HG02588 (cell line): ENCODE measurements around the gene TMEM139.
"Not testable (repeated sequence)": the region's sequence is repeated elsewhere in the genome, so short reads cannot be mapped to it uniquely, and the experiment has no call there.

ENCODE experiments used
- ATAC-seq: cut with Tn5 transposase; IDR thresholded peaks from one replicate; pipeline ENCODE4 v1.9.1; 2021; ENCODE audit warnings: mild to moderate bottlenecking, moderate library complexity; ENCODE audit not compliant: unreplicated experiment

Gene TMEM139

DNA sequence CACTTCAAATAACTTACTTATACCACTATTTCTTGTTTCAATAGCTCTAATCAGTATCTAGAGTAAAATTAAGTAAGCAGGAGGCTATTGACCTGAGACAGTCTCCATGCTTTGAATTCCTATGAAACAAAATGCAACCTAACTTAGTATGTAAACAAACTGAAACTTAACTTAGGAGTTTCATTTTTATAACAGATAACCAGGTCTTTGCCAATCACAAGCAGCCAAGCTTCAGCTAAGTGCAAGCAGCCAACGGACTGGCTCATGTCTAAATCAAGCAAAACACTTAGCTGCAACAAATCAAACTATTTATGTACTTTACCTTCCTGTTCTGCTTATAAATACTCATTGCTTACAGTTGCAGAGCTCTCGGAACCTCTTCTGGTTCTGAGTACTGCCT is 25.9 kb upstream of the TMEM139 start:
- peak; percentile 32 for ATAC-seq

DNA sequence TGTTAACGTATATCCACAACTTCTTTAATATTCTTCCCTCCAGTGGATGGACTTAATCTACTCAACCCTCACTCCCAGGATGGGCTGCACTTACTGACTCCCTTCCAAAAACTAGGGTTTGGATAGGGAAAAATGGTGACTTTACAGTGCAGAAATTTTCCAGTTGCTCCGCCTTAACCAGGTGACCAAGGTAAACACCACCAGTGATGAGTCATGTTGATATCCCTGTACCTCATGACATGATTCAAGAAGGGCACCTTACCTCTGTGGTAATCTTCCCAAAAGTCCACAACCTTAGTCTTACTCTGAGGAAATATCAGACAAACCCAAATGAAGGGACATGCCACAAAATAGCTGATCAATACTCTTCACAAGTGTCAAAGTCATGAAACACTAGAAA is 25.0 kb upstream of the TMEM139 start:
- no peak for ATAC-seq

- ATAC-seq = no peak
Measured at GRCh38 chr7:143261901-143262300, 22.9 kb upstream of the TMEM139 start.

- peak; percentile 97 for ATAC-seq
Measured at GRCh38 chr7:143263266-143264195, 21.2 kb upstream of the TMEM139 start, which contains the start of gene GSTK1. TSS of gene GSTK1 (plus strand) at chr7:143263441. CDS start at chr7:143263514, 73 bp downstream.

GRCh38 chr7:143264196-143264568 is 20.6 kb upstream of the TMEM139 start:
- not testable (repeated sequence) for ATAC-seq

- ATAC-seq = no peak
Measured at GRCh38 chr7:143265017-143265693, 19.6 kb upstream of the TMEM139 start.

DNA sequence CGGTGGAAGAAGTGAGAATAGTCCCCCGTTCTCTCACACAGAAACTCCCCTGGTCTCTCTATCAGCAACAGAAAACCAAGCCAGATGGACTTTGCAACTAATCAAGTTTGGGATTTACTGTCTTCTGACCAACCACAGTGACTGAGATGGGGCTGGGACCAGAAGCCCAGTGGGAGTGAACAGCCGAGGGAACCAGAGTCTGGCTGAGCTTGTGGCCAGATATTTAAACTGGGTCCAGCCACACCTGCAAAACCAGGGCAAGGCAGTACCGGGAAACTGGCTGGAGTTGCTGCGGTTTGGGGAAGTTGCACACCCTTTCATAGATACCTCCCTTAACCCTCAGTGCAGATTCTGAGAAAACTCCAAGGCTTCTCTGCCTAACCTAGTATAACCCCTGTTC is 15.5 kb upstream of the TMEM139 start:
- no peak for ATAC-seq

DNA sequence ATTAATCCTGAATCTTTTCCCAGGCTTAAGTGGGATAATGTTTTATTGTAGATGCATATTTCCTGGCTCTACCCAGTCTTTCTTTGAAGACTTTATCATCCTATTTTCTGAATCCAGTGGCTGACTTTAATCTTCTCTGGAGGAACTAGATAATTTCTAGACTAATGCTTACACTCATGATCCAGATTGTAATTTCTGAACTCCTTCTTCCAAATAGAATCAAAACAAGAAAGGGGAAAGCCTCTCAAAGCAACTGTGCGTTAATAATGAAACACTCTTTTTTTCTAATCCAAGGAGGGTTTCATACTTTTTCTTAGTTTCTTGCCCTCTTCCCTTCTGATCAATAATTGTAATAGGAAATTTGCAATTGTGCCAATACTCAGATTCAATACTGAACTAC is 13.5 kb upstream of the TMEM139 start:
- no peak for ATAC-seq

DNA sequence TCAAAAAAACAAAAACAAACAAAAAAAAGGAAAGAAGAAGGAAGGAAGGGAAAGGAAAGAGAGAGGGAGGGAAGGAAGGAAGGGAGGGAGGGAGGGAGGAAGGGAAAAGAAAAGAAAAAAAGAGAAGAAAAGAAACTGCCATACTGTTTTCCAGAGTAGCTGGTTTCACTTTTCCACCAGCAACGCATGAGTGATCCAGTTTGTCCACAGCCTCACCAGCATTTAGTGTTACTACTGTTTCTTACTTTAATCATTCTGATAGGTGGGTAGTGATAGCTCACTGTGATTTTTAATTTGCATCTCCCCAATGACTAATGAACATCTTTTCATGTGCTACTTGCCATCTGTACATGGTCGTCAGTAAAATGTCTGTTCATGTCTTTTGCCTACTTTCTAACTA is 11.9 kb upstream of the TMEM139 start:
- no peak for ATAC-seq

GRCh38 chr7:143279186-143280098 is 5.3 kb upstream of the TMEM139 start:
- ATAC-seq = no peak

DNA sequence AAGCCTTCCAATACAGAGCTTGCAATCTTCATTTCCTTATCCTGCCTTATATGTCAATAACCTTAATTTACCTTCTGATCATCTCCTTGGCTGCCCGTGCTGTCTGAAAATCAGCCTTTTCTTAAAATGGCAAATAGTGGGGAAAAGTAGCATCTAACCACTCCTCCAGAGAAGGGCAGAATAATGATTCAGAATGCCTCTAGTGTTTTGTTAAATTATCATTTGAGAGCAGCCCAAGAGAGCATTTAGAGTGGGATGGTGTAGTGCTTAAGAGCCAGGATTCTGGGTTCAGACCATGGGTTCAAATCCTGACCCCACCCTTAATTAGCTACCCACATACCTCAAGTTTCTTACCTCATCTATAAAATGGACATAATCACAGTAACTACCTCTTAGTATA is 4.6 kb upstream of the TMEM139 start:
- ATAC-seq = no peak

DNA sequence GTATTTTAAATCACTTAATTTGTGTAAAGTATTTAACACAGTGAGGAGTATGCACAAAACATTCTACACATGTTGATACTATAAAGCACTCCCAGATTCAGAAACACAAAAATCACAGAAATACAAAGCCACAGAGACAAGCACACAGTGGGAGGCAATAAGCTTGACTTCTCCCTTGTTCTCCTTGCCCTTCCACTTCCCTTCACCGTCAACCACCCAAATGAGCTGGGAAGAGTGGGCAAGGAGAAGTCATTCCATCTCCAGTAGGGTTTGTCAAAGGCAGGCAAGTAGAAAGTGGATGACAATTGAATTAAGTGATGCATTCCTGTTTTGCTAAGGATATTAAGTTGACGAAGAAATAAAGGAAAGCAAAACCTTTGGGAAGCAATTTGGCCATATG is 4.2 kb upstream of the TMEM139 start:
- no peak for ATAC-seq

GRCh38 chr7:143281529-143281928 is 3.2 kb upstream of the TMEM139 start:
- no peak for ATAC-seq

GRCh38 chr7:143282124-143282523 is 2.6 kb upstream of the TMEM139 start:
- no peak for ATAC-seq

DNA sequence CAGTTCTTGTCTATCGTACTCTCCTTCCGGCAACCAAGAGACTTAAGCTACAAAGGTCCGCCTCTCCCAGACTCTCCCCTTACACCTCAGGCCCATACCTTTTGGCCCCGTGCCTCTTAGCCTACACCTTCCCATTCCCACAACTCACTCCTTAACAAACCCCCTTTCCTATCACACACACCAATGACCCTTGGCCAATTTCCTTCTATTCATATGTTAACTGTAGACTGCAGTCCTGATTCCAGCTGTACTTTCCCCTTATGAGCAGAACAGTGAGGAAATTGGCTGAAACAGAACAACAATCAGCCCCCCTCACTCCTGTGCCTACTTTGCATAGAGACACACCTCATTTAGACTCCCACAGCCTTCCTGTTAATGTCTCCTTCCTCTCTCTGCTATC is 1.4 kb upstream of the TMEM139 start:
- no peak for ATAC-seq

- ATAC-seq = no peak
Measured at GRCh38 chr7:143285470-143285778, 666 bp downstream of the TMEM139 start.

GRCh38 chr7:143285806-143286521 is 1.2 kb downstream of the TMEM139 start:
- no peak for ATAC-seq

- no peak for ATAC-seq
Measured at GRCh38 chr7:143286522-143286890, 1.7 kb downstream of the TMEM139 start.

- no peak for ATAC-seq
Measured at GRCh38 chr7:143287339-143287934, 2.7 kb downstream of the TMEM139 start.
